Measurements from ENCODE around the gene IFITM10. TPM values are rescaled to one million over a fixed set of nuclear protein-coding genes. Genes with fewer than 3 reads are reported as not detected.

IFITM10 gene
- total and polyA plus RNA-seq, 9 donors, result 0.08 to 0.27 (median 0.17) TPM; not detected in 1

GRCh38 chr11:1756791-1757771 is 6.7 kb upstream of the IFITM10 start:
- Histone ChIP-seq H3K4me1 (ENCODE audit: control insufficient read depth, insufficient read depth, low read length) (peaks cover 27% of the 10 kb centered on the region), H3K36me3 (ENCODE audit: control insufficient read depth, insufficient read depth, low read length) (peaks cover 53% of the 10 kb centered on the region), H3K27ac (ENCODE audit: low read length) (no peak overlapping the region), H3K9me3 (replicated peaks; ENCODE audit: control insufficient read depth, low read depth, low read length) (no peaks in the 10 kb centered on the region), H3K27me3 (ENCODE audit: control insufficient read depth, insufficient read depth, low read length) (no peaks in the 10 kb centered on the region), H3K4me3 (ENCODE audit: low read length) (no peak overlapping the region)
- WGBS (ENCODE audit: insufficient coverage), result 90% methylated on average over 33 of the region's 41 CpGs
- DNase-seq, result no peak

GRCh38 chr11:1755692-1756561 is 5.5 kb upstream of the IFITM10 start:
- H3K4me1 ChIP-seq (ENCODE audit: control insufficient read depth, insufficient read depth, low read length), result peaks cover 35% of the 10 kb centered on the region
- WGBS (ENCODE audit: insufficient coverage), result 63% methylated on average over 12 of the region's 16 CpGs
- DNase-seq, result no peak
- no peak overlapping the region for H3K4me3 ChIP-seq (ENCODE audit: low read length)
- no peaks in the 10 kb centered on the region for H3K9me3 ChIP-seq (replicated peaks; ENCODE audit: control insufficient read depth, low read depth, low read length)
- H3K36me3 ChIP-seq (ENCODE audit: control insufficient read depth, insufficient read depth, low read length), result peaks cover 50% of the 10 kb centered on the region
- H3K27me3 ChIP-seq (ENCODE audit: control insufficient read depth, insufficient read depth, low read length), result peaks cover 3% of the 10 kb centered on the region
- H3K27ac ChIP-seq (ENCODE audit: low read length), result no peak overlapping the region

DNA sequence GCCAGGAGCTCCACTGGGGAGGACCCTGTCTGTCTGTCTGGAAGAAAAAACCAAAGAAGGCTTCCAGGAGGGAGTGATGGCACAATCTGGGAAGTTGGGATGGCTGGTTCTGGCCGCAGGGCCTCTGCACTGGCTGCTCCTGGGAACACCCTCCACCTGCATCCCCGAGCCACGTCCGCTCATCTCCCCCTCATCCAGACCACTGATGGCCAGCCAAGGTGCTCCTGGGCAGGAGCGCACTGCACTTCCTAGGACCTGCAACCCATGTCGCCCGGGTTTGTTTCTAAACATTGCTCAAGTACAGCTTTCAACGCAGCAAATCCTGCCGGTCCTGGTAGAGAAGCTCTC is 4.9 kb upstream of the IFITM10 start:
- H3K36me3 ChIP-seq (ENCODE audit: control insufficient read depth, insufficient read depth, low read length), result peaks cover 45% of the 10 kb centered on the region
- no peaks in the 10 kb centered on the region for H3K9me3 ChIP-seq (replicated peaks; ENCODE audit: control insufficient read depth, low read depth, low read length)
- no peak overlapping the region for H3K27ac ChIP-seq (ENCODE audit: low read length)
- no peak overlapping the region for H3K4me3 ChIP-seq (ENCODE audit: low read length)
- peaks cover 29% of the 10 kb centered on the region for H3K4me1 ChIP-seq (ENCODE audit: control insufficient read depth, insufficient read depth, low read length)
- 69% methylated on average over 9 of the region's 9 CpGs for WGBS (ENCODE audit: insufficient coverage)
- DNase-seq, result no peak
- peaks cover 8% of the 10 kb centered on the region for H3K27me3 ChIP-seq (ENCODE audit: control insufficient read depth, insufficient read depth, low read length)

GRCh38 chr11:1754376-1755150 is 4.2 kb upstream of the IFITM10 start:
- H3K27ac ChIP-seq (ENCODE audit: low read length), result no peak overlapping the region
- no peaks in the 10 kb centered on the region for H3K9me3 ChIP-seq (replicated peaks; ENCODE audit: control insufficient read depth, low read depth, low read length)
- WGBS (ENCODE audit: insufficient coverage), result 94% methylated on average over 6 of the region's 8 CpGs
- H3K4me1 ChIP-seq (ENCODE audit: control insufficient read depth, insufficient read depth, low read length), result peaks cover 28% of the 10 kb centered on the region
- H3K4me3 ChIP-seq (ENCODE audit: low read length), result no peak overlapping the region
- H3K27me3 ChIP-seq (ENCODE audit: control insufficient read depth, insufficient read depth, low read length), result peaks cover 15% of the 10 kb centered on the region
- H3K36me3 ChIP-seq (ENCODE audit: control insufficient read depth, insufficient read depth, low read length), result peaks cover 45% of the 10 kb centered on the region
- no peak for DNase-seq

DNA sequence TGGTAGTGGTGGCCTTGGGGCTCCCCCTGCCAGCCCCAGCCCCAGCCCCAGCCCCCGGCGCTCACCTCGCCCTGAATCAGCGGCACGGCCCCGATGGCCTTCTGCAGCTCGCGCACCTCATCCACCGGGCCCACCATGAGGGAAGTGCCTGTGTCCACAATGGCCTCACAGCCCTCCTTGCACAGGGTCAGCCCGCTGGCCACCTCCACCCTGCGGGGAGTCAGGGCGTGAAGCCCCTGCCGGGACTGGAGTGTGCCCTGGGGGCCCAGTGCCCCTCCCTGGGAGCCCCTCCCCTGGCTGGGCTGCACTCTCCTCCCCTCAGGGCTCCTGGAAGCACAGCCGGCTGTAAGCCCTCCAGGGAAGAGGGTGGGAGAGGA is 3.5 kb upstream of the IFITM10 start:
- Histone ChIP-seq H3K27ac (ENCODE audit: low read length) (no peak overlapping the region), H3K27me3 (ENCODE audit: control insufficient read depth, insufficient read depth, low read length) (peaks cover 21% of the 10 kb centered on the region), H3K36me3 (ENCODE audit: control insufficient read depth, insufficient read depth, low read length) (peaks cover 39% of the 10 kb centered on the region), H3K4me1 (ENCODE audit: control insufficient read depth, insufficient read depth, low read length) (peaks cover 27% of the 10 kb centered on the region), H3K9me3 (replicated peaks; ENCODE audit: control insufficient read depth, low read depth, low read length) (no peaks in the 10 kb centered on the region), H3K4me3 (ENCODE audit: low read length) (no peak overlapping the region)
- WGBS (ENCODE audit: insufficient coverage), result 77% methylated on average over 11 of the region's 14 CpGs
- no peak for DNase-seq

- Histone ChIP-seq H3K4me1 (ENCODE audit: control insufficient read depth, insufficient read depth, low read length) (peaks cover 30% of the 10 kb centered on the region), H3K27me3 (ENCODE audit: control insufficient read depth, insufficient read depth, low read length) (peaks cover 26% of the 10 kb centered on the region), H3K27ac (ENCODE audit: low read length) (no peak overlapping the region), H3K4me3 (ENCODE audit: low read length) (no peak overlapping the region), H3K36me3 (ENCODE audit: control insufficient read depth, insufficient read depth, low read length) (peaks cover 38% of the 10 kb centered on the region), H3K9me3 (replicated peaks; ENCODE audit: control insufficient read depth, low read depth, low read length) (no peaks in the 10 kb centered on the region)
- no peak for DNase-seq
- 89% methylated on average over 37 of the region's 38 CpGs for WGBS (ENCODE audit: insufficient coverage)
Observed at GRCh38 chr11:1753229-1753928, 3.0 kb upstream of the IFITM10 start.

DNA sequence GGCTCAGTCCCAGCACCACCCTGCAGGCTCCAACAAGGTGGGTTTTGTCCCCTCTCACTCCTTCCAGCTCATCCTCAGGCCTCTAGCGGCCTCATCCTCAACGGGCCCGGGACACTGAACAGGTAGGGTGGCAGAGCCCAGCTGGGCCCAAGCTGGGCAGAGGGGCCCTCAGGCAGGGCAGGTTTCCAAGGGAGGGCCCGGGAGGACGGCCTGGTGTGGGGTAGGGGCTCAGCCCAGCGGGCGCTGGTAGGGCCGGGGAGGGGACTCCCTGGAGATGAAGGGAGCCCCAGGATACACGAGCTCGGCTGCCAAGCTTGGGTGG is 2.5 kb upstream of the IFITM10 start:
- DNase-seq, result no peak
- Histone ChIP-seq H3K4me1 (ENCODE audit: control insufficient read depth, insufficient read depth, low read length) (peaks cover 34% of the 10 kb centered on the region), H3K27me3 (ENCODE audit: control insufficient read depth, insufficient read depth, low read length) (peaks cover 31% of the 10 kb centered on the region), H3K9me3 (replicated peaks; ENCODE audit: control insufficient read depth, low read depth, low read length) (no peaks in the 10 kb centered on the region), H3K4me3 (ENCODE audit: low read length) (no peak overlapping the region), H3K36me3 (ENCODE audit: control insufficient read depth, insufficient read depth, low read length) (peaks cover 38% of the 10 kb centered on the region), H3K27ac (ENCODE audit: low read length) (no peak overlapping the region)
- WGBS (ENCODE audit: insufficient coverage), result 91% methylated on average over 9 of the region's 10 CpGs

DNA sequence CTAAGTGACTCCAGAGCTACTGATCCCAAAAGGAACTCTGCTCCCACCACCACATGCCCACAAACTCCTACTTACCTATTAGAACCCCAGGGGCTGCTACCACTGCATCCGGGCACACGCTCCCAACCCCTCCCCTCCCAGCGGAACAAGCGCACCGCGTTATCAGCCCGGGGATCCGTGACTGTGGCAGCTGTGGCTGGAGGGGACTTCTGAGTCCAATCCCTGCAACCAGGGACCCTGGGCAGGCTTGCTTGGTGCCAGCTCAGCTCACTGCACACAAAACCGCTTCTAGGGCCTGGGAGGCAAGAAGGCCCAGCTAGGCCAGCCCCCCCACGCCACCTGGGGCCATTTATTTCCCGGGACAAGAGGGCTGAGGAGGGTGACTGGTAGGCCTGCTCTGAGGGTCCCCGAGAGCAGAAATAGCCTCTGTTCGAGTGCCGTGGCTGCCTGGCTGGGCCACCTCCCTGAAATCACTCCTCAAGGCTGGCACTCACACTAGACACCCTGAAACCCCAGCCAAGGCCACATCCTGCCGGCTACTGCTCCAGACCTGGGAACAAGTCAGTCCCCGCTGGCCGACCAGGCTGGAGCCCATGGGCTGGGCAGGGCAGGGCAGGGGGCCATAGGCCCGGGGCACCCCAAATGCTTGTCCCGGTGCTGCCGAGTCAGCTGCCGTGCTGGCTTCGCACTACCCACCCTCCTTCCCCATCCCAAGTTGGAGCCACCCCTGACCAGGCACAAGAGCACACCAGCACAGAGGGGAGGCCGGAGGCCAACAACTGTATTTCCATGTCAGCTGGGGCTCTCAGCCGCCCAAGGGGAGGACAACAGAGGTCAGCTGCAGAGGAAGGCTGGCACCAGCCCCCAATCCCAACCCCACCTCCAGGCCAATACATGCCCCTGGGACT is 1.9 kb upstream of the IFITM10 start:
- Histone ChIP-seq H3K4me3 (ENCODE audit: low read length) (no peak overlapping the region), H3K4me1 (ENCODE audit: control insufficient read depth, insufficient read depth, low read length) (peaks cover 35% of the 10 kb centered on the region), H3K27me3 (ENCODE audit: control insufficient read depth, insufficient read depth, low read length) (peaks cover 37% of the 10 kb centered on the region), H3K9me3 (replicated peaks; ENCODE audit: control insufficient read depth, low read depth, low read length) (no peaks in the 10 kb centered on the region), H3K36me3 (ENCODE audit: control insufficient read depth, insufficient read depth, low read length) (peaks cover 35% of the 10 kb centered on the region), H3K27ac (ENCODE audit: low read length) (no peak overlapping the region)
- WGBS (ENCODE audit: insufficient coverage), result 83% methylated on average over 20 of the region's 24 CpGs
- no peak for DNase-seq

DNA sequence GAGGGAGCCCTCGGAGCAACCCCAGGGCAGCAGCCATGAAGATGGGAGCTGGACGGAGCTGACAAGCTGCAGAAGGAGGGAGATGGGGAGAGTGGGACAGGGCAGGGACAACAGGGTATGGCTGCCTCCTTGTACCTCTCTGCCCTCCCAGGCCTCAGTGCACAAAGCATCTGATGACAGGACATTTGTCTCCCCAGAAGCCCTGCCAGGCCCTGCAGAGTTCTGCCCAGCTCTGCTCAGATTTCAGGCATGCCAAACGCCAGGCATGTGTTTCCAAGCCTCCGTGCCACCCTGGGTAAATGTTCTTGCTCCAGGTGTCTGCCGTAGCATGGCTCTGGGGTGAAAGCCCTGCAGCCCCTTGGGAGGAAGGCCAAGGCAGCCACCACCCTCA is 1.1 kb upstream of the IFITM10 start:
- Histone ChIP-seq H3K4me3 (ENCODE audit: low read length) (no peak overlapping the region), H3K27ac (ENCODE audit: low read length) (no peak overlapping the region), H3K36me3 (ENCODE audit: control insufficient read depth, insufficient read depth, low read length) (peaks cover 28% of the 10 kb centered on the region), H3K27me3 (ENCODE audit: control insufficient read depth, insufficient read depth, low read length) (peaks cover 44% of the 10 kb centered on the region), H3K9me3 (replicated peaks; ENCODE audit: control insufficient read depth, low read depth, low read length) (no peaks in the 10 kb centered on the region), H3K4me1 (ENCODE audit: control insufficient read depth, insufficient read depth, low read length) (peaks cover 40% of the 10 kb centered on the region)
- no peak for DNase-seq
- 67% methylated on average over 2 of the region's 5 CpGs for WGBS (ENCODE audit: insufficient coverage)
